Right lobe of liver (tissue), 4 donors: Measurements from ENCODE around the gene C1orf185.

Source experiments
- CTCF ChIP-seq, 4 donors: fragments of 200-600 bp in 3 of 4; fragments of 450-650 bp in 1 of 4; IDR thresholded peaks; one replicate each; pipeline versions ENCODE4 v1.5.1 to v1.8.0; 2016 to 2022; ENCODE audit warnings: antibody characterized with exemption in 4 of 4, mild to moderate bottlenecking in 2 of 4
- POLR2A ChIP-seq: fragments of 450-650 bp; IDR thresholded peaks from one replicate; pipeline ENCODE4 v1.6.1; 2017; ENCODE audit warnings: antibody characterized with exemption, mild to moderate bottlenecking
- donor health status: DM: no; HTN: no; CAD: no.
- donor health status: DM: no; HTN: no; CAD: no.
- donor health status: DM: no; HTN: yes; CAD: no.

DNA sequence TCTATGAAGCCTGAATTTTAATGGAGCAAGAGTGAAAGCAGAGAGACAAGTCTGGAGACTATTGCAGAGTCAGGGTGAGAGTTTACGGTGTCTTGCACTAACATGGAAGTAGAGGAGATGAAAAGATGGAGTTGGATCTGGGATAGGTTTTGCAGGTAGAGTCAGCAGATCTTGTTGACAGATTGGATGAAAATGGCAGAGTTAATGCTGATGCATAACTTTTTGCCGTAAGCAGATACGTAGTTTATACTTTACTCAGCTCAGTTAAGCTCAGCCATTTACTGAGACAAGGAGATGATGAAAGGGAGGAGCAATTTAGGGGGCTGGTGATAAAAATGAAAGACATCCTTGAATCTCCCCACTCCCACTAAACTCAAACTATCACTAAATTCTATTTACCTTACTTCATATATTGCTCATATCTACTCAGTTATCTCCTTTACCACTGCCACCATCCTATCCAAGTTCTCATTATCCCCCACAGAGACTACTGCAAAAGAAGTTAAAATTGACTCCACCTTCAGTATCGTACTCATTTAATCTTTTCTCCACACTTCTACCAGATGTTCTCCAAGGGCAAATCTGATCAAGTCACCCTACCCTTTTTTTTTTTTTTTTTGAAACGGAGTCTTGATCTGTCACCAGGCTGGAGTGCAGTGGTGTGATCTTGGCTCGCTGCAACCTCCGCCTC lies 13.8 kb downstream of the C1orf185 start:
- TF ChIP-seq CTCF (IDR thresholded peaks at IDR 0.05): no peak
- TF ChIP-seq POLR2A: no peak
